ENCODE results near the gene RABGGTA.

RABGGTA gene, protein sequence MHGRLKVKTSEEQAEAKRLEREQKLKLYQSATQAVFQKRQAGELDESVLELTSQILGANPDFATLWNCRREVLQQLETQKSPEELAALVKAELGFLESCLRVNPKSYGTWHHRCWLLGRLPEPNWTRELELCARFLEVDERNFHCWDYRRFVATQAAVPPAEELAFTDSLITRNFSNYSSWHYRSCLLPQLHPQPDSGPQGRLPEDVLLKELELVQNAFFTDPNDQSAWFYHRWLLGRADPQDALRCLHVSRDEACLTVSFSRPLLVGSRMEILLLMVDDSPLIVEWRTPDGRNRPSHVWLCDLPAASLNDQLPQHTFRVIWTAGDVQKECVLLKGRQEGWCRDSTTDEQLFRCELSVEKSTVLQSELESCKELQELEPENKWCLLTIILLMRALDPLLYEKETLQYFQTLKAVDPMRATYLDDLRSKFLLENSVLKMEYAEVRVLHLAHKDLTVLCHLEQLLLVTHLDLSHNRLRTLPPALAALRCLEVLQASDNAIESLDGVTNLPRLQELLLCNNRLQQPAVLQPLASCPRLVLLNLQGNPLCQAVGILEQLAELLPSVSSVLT
- total RNA-seq, result 30.4 to 43.0 (median 38.2) reads per million in 9 experiments

DNA sequence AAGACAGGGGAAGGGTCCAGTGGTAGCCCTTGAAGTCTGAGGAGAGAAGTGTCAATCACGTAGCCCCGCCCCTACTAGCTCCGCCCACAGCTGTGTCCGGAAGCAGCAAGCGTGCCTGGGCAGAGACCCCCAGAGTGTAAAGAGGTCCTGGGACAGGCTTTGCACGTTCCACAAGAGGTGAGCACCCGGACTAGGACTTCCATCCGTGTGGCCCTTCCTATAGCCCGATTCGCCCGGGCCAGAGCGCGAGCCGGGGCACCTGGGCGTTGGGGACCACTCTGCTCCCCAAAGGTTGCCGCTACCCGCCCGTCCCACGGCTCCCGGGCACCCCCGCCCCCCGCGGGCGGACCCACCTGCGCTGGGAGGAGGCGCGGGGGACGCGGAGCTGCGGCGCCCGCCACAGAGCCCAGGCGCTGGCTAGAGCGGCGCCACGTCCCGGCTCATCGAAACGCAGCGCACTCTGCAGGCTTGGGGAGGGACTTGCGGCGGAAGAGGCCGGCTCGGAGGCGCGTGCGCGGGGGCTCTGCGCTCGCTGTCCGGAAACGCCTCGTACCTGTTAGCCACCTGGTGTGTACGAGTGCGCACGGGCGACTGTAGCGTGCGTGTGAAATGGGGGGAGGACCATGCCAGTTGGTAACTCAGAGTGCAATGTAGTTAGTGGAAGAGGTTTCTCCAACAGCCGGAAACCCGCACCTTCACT lies at the start of gene RABGGTA:
RABGGTA (minus strand) TSS at position 464 of the 700 bp plus-strand sequence. CDS start 482 bp downstream, outside the sequence.
- H3K27ac Mint-ChIP-seq, result peak within 1 kb of the TSS; percentile 80 to 94
- no peaks in the 10 kb centered on the region for H3K27me3 Mint-ChIP-seq
- ATAC-seq (replicated peaks) (peak; percentile 87), DNase-seq (peak; percentile 91 to 92 (median 92))
- no peaks in the 10 kb centered on the region for H3K9me3 Mint-ChIP-seq
- peak within 1 kb of the TSS; percentile 83 to 93 for H3K4me3 Mint-ChIP-seq
- H3K36me3 Mint-ChIP-seq (ENCODE audit: insufficient read depth), result peaks cover 31% of the 10 kb centered on the region
- H3K4me1 Mint-ChIP-seq (ENCODE audit: low read depth in 2 of 2), result peaks cover 24 to 34% of the 10 kb centered on the region in 2 donors

DNA sequence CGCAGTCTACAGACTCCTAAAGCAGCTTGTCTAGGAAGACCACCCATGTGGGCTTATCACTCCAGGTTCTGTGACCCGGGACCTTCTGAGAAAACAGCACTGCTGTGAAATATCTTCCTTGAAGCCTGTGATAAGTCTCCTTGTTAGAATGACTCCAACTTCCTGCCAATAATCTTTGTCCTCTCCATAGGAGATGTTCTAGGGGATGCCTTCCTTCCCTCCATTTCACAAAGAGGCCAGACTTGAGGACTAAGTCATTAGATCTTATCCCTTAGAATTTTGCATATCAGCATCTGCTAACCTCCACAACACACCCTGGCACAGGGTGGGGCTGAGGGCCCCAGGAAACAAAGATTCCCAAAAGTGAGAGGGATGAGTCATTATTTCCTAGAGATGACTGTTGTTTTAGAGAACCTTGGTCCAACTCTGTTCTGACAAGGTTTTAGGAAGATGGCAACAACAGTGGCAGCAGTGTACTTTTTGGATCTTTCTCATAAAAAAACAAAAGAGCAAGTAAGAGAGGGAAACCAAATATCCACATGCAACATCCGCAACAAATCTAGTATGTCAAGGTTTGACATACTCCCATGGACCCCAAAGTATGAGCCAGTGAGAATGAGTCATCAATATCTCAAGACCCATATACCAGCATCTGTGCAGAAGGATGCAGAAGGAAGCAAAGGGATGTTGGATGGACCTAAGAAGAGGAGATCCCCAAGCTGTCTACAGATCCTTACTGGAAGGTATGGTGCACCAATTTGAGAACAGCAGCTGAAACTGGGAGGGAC lies 45.9 kb upstream of the RABGGTA start:
- no peak overlapping the region for H3K4me3 Mint-ChIP-seq
- H3K27ac Mint-ChIP-seq, result peak overlapping the region; percentile 11 to 15
- DNase-seq (no peak), ATAC-seq (replicated peaks) (no peak)
- H3K27me3 Mint-ChIP-seq, result peaks cover 0 to 9% of the 10 kb centered on the region in 2 donors
- H3K36me3 Mint-ChIP-seq (ENCODE audit: insufficient read depth), result peaks cover 24% of the 10 kb centered on the region
- H3K4me1 Mint-ChIP-seq (ENCODE audit: low read depth in 2 of 2), result peaks cover 40% of the 10 kb centered on the region in 2 donors
- no peaks in the 10 kb centered on the region for H3K9me3 Mint-ChIP-seq

DNA sequence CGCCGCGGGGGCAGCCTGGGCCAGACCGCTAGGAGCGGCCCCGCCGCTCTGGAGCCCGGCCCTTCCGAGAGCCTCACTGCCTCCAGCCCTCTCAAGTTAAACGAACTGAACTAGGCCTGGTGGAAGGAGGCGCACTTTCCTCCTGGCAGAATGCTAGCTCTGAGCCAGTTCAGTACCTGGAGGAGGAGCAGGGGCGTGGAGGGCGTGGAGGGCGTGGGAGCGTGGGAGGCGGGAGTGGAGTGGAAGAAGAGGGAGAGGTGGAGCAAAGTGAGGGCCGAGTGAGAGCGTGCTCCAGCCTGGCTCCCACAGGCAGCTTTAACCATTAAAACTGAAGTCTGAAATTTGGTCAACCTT lies 45.2 kb upstream of the RABGGTA start:
- H3K9me3 Mint-ChIP-seq, result no peaks in the 10 kb centered on the region
- no peak overlapping the region for H3K4me3 Mint-ChIP-seq
- peaks cover 0 to 9% of the 10 kb centered on the region in 2 donors for H3K27me3 Mint-ChIP-seq
- DNase-seq (no peak), ATAC-seq (replicated peaks) (no peak)
- no peak overlapping the region for H3K27ac Mint-ChIP-seq
- peaks cover 32% of the 10 kb centered on the region for H3K36me3 Mint-ChIP-seq (ENCODE audit: insufficient read depth)
- H3K4me1 Mint-ChIP-seq (ENCODE audit: low read depth in 2 of 2), result peaks cover 47 to 48% of the 10 kb centered on the region in 2 donors

DNA sequence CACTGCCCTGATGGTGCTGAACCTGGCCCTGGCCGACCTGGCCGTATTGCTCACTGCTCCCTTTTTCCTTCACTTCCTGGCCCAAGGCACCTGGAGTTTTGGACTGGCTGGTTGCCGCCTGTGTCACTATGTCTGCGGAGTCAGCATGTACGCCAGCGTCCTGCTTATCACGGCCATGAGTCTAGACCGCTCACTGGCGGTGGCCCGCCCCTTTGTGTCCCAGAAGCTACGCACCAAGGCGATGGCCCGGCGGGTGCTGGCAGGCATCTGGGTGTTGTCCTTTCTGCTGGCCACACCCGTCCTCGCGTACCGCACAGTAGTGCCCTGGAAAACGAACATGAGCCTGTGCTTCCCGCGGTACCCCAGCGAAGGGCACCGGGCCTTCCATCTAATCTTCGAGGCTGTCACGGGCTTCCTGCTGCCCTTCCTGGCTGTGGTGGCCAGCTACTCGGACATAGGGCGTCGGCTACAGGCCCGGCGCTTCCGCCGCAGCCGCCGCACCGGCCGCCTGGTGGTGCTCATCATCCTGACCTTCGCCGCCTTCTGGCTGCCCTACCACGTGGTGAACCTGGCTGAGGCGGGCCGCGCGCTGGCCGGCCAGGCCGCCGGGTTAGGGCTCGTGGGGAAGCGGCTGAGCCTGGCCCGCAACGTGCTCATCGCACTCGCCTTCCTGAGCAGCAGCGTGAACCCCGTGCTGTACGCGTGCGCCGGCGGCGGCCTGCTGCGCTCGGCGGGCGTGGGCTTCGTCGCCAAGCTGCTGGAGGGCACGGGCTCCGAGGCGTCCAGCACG lies 44.6 kb upstream of the RABGGTA start:
- Mint-ChIP-seq H3K27ac (peak overlapping the region; percentile 80 to 83), H3K4me3 (peak overlapping the region; percentile 51 to 87), H3K9me3 (no peaks in the 10 kb centered on the region), H3K36me3 (ENCODE audit: insufficient read depth) (peaks cover 37% of the 10 kb centered on the region), H3K27me3 (peaks cover 0 to 9% of the 10 kb centered on the region in 2 donors), H3K4me1 (ENCODE audit: low read depth in 2 of 2) (peaks cover 48 to 49% of the 10 kb centered on the region in 2 donors)
- ATAC-seq (replicated peaks) (no peak), DNase-seq (no peak)

DNA sequence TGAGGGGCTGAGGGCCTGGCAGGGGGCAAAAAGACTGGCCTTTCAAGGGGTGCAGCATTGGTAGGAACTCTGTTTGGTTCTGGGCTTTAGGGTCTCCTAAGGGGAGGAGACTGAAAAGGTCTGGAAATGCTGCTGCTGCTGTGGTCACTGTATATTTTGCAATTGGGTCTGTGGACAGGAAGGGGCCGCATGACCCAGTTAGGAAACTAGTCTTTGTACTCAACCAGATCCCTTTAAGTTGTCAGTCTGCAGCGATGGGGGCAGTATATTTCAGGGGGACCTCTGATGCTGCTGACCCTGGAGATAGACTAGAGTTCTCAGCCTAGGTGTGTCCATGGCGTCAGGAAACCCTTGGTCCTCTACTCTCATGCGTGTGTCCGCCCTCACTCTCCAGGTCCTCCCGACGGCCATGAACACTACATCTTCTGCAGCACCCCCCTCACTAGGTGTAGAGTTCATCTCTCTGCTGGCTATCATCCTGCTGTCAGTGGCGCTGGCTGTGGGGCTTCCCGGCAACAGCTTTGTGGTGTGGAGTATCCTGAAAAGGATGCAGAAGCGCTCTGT lies 43.9 kb upstream of the RABGGTA start:
- Mint-ChIP-seq H3K9me3 (no peaks in the 10 kb centered on the region), H3K4me3 (peak overlapping the region; percentile 81 to 87), H3K36me3 (ENCODE audit: insufficient read depth) (peaks cover 37% of the 10 kb centered on the region), H3K27me3 (peaks cover 0 to 9% of the 10 kb centered on the region in 2 donors), H3K27ac (peak overlapping the region; percentile 80 to 93), H3K4me1 (ENCODE audit: low read depth in 2 of 2) (peaks cover 48 to 50% of the 10 kb centered on the region in 2 donors)
- ATAC-seq (replicated peaks), result no peak
- no peak for DNase-seq

DNA sequence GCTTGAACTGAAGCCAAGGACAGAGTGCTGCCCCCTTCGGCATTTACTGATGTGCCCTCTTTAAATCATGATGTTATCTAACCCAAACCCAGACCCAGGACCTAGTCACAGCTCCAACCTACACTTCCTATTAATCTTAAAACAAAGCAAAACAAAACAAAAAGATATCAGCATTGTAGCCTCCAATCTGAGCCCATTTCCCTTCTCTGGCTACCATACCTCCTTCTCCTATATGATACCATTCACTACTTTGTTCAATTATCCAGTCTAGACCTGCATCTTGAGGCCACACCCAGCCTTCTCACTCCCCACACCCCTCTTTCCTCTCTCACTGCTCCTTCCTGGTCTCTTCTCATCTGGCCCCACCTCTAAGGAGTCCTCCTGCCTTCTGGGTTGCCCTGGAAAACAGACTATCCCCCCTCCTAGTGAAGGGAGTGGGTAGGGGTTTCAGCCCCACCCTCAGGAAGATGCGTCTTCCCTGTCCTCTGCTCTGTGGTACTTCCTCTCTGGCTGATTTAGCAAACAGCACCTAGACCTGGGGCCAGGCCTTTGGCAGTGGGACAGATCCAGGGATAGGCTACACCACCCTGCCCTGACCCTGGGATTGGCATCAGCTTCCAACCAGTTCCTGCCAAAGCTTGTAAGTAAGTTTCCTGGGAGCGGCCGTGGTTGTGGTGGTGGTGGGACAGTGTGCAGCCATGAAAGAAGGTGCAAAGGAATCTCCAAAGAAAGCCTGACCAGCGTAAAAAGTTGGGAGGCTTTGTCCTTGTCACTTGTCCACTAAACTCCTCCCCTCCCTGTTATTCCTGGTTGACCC lies 43.2 kb upstream of the RABGGTA start:
- peak overlapping the region; percentile 80 to 93 for H3K27ac Mint-ChIP-seq
- peaks cover 0 to 7% of the 10 kb centered on the region in 2 donors for H3K27me3 Mint-ChIP-seq
- ATAC-seq (replicated peaks), result no peak
- peak overlapping the region; percentile 81 to 87 for H3K4me3 Mint-ChIP-seq
- DNase-seq, result no peak
- no peaks in the 10 kb centered on the region for H3K9me3 Mint-ChIP-seq
- H3K36me3 Mint-ChIP-seq (ENCODE audit: insufficient read depth), result peaks cover 42% of the 10 kb centered on the region
- H3K4me1 Mint-ChIP-seq (ENCODE audit: low read depth in 2 of 2), result peaks cover 55 to 56% of the 10 kb centered on the region in 2 donors

DNA sequence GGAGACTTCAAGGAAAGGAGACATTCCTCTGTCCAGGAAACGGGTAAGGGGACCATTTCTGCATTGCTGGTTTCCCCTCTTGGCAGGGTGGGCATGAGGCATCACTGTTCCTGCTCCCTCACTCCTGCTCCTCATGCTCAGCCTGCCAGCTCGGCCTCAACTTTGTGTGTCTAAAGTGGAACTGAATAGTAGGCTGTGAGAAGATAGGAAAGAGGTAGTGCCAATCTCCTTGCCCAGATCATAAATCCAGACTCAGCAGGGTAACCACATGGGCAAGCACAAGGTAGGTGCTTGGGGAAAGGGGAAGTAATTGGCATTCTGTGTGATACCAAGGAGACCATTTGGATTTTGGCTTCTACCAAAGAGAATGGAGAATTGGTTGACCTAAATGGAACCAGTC lies 42.5 kb upstream of the RABGGTA start:
- peaks cover 60 to 61% of the 10 kb centered on the region in 2 donors for H3K4me1 Mint-ChIP-seq (ENCODE audit: low read depth in 2 of 2)
- ATAC-seq (replicated peaks) (no peak), DNase-seq (no peak)
- peak overlapping the region; percentile 81 to 87 for H3K4me3 Mint-ChIP-seq
- H3K27me3 Mint-ChIP-seq, result no peaks in the 10 kb centered on the region
- H3K36me3 Mint-ChIP-seq (ENCODE audit: insufficient read depth), result peaks cover 45% of the 10 kb centered on the region
- no peaks in the 10 kb centered on the region for H3K9me3 Mint-ChIP-seq
- peak overlapping the region; percentile 80 to 93 for H3K27ac Mint-ChIP-seq

DNA sequence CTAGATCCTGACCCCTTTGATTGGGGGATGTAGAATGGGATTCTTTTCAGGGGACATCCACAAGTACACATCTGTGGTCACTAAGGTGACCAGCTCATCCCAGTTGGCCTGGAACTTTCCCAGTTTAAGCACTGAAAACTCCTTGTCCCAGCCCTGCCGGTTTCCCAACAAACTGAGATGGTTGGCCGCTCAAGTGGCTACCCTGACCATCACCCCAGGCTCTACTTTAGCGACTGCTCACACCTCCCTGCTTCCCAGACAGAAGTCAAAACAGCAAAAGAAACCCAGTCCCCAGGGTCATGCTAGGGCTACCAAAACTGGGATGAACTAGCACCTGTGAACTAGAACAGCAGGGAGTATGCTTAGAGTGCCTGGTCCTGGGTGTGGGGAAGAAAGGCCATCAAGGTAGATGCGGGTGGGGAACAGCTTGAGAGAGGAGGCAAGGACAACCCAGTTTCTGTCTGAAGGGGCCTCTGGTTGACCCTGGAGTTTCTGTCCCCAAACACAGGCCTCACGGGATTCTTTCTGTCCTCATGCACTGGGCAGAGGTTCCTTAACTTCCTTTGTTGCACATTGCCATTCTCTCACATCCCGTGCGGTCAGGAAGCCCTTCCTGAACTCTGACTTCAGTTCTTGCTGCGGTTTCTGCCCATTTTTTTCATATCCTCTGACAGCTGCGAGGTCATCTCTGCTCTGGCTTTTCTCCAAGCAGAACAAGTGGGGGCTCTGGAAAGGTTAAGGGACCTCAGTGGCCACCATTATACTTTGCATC lies 41.5 kb upstream of the RABGGTA start:
- no peak for ATAC-seq (replicated peaks)

DNA sequence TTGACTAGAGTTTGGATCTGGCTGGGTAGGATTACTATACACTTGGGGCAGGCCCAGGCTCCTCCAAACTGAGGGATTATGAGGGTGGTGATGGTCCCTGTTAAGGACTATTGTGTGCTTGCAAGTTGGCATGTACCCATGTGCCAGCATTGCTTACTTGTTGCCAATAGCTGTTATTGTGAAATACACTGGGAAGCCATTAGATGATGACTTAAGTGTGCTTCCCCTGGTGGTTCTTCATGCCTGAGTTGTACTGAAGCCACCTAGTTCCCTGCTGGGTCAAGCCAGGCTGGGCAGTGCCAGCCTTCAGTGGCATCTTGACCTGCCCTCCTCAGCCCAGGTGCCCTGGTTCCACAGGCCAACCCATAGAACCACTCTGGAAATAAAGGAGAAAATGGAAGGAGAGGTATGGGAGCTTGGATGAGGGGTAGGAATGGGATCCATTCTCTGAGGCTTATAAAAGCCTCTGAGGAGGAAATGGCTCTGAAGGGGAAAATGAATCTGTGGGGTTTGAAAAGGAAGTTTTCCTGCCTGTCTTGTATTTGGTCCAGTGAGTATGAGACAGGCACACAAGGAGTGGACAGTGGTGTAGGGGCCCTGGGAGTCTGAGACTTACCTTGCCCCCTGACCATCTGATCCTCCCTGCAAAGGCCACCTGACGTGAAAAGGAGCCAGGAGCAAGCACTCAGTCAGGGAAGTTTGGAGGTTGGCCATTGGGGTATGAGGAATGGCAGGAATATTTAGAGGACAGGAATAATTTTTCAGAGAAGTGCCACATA lies 40.6 kb upstream of the RABGGTA start:
- ATAC-seq (replicated peaks), result peak; percentile 8
- peak overlapping the region; percentile 81 to 87 for H3K4me3 Mint-ChIP-seq
- H3K36me3 Mint-ChIP-seq (ENCODE audit: insufficient read depth), result peaks cover 48% of the 10 kb centered on the region
- peaks cover 65 to 67% of the 10 kb centered on the region in 2 donors for H3K4me1 Mint-ChIP-seq (ENCODE audit: low read depth in 2 of 2)
- peak in 1 of 3 experiments; percentile 11 for DNase-seq
- H3K27me3 Mint-ChIP-seq, result no peaks in the 10 kb centered on the region
- no peaks in the 10 kb centered on the region for H3K9me3 Mint-ChIP-seq
- peak overlapping the region; percentile 80 to 93 for H3K27ac Mint-ChIP-seq

More for the DNA sequence above, 41.5 kb upstream of the RABGGTA start:
- Mint-ChIP-seq H3K36me3 (ENCODE audit: insufficient read depth) (peaks cover 45% of the 10 kb centered on the region), H3K9me3 (no peaks in the 10 kb centered on the region), H3K27ac (peak overlapping the region; percentile 80 to 93), H3K4me1 (ENCODE audit: low read depth in 2 of 2) (peaks cover 64 to 65% of the 10 kb centered on the region in 2 donors), H3K4me3 (peak overlapping the region; percentile 81 to 87), H3K27me3 (no peaks in the 10 kb centered on the region)
- peak in 2 of 3 experiments; percentile 17 to 35 for DNase-seq

Data from effector memory CD8-positive, alpha-beta T cell (primary cell).